ENCODE measurements around the gene MTARC1.

Gene MTARC1

DNA sequence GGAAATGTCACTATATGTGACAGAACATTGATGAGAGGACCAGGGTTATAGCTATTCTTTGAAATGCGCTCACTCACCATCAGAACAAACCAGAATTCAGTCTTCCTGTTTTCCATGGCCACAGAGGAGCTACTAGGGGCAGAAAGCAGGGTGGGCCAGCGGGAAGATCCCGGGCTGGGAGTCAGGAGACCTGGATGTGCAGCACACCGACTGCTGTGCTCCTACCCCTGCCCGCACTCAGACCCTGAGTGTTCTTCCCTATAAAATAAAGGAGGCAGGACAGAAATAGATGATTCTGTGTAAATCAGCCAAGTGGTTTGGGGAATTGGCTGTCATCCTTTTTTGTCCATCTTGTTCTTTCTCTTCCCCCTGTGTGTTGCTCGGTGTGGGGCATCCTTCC, 21.0 kb downstream of the MTARC1 start:
- DNase-seq, result no peak

DNA sequence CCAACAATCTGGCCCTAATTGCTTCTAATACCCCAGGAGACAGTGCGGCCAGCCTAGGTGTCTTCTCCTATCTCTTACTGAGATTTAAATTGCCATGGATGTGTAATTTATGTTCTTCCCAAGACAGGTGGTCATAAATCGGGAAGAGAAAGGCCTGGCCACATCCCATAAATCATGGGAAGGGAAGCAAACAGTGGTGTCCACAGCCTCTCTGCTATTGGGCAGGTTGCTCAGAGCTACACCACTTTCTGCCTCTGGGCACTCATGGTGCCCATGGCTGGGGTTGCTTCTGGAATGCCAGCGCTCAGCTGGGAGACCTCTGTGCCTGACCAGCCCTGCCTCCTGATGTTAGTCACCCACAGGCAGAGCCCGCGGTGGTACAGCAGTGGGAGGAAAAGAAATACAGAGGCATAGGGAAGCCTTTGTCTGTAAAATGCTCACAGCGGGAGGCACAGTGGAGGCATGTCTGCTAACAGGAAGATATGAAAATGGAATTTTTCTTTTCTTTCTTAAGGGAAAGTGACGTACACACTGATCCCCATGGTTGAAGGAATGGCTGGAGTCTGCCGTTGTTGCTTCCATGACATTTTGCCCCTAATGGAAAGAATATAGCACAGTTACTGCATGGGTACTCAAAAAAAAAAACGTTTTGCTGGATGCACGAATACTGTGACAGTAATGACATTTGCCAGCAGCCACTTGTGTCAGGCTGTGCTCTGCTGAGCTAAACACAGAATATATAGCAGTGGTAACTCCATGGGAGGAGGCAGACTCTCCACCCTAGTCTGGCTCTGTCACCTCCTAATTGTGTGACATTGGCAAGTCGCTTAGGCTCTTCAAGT, 21.9 kb downstream of the MTARC1 start:
- DNase-seq, result peak; percentile 63

DNA sequence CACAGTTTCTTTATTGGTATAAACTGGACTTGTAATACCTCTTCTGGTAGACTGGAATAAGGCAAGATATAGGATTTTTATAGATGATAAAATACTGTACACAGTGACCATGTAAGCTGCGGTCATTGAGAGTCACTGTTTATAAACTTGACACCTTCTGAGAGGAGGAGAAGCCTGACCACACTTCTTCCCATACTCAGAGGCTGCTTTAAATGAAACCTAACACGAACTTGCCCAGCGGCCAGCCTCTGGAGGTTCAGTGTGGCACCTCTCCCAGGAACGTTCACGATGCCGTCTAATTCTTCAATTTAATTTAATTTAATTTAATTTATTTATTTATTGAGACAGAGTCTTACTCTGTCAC, 22.5 kb downstream of the MTARC1 start:
- no peak for DNase-seq

DNA sequence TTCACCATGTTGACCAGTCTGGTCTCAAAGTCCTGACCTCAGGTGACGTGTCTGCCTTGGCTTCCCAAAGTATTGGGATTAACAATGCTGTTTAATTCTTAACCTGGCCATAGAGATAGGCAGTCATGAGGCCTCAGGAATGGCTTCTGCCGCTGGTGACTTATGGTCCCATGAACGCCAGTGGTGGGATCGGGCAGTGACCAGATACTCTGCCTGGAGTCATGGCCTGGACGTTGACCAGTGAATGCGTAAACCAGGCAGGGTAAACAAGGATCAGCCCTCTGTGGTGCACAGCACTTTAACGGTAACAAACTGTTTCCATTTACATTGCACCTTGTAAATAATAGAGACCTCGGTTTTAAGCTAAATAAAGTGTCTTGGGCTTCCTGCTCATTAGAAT, 23.0 kb downstream of the MTARC1 start:
- no peak for DNase-seq

DNA sequence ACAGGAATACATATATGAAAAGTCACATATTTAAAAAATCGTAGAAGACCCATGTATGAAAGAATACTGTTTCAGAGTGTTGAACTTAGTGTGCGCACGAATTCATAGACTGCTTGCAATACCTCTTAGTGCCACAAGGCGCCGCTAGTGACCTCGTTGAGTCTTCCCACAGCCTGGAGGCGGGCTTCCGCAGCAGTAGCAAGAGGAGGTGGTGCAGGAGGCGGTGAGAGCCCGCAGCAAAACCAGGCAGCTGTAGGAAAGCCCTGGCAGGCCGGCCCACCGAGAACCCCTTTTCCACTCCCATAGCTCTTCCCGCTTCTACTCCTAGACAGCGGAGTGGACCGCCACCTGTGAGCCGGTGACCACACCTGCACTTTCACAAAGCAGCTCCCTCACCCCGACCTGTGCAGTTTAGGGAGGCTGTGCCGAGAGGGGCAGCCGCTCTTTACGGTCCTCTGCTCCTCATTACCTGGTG, 23.5 kb downstream of the MTARC1 start:
- peak; percentile 82 for DNase-seq

DNA sequence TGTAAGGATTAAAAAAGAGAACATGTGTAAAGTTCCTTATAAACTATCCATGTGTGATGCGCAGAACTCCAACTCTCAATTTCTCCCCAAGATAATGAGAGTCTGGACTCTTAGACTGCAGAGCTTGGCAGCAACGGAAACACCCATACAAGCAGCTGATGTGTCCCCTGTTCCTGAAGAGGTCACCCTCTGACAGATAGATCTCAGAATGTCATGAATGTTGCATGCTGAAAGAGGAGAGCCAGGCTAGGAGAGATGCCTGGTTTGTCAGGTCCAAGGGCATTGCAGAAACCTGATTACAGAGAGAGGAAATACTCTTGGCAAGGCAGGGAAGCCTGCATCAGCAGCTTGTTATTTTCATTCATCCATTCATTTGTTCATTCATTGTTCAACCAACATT, 24.2 kb downstream of the MTARC1 start:
- no peak for DNase-seq

DNA sequence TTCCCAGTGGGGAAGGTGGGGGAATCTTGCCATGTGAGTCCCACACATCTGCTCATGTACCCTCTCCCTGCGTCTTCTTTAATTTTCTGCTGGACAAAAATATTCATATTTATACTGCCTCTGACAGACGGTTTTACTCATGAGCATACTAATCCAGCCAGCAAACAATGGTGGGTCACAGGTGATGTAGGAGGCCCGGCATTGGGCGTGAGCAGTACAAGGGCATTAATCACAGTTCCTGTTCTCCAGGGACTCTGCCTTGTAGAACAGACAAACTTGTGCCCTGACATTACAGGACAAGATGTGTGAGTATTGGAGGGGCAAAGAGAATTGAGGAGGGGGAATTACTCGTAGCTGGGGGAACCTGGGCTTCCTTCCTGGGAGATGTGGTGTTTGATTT, 25.0 kb downstream of the MTARC1 start:
- DNase-seq, result no peak

DNA sequence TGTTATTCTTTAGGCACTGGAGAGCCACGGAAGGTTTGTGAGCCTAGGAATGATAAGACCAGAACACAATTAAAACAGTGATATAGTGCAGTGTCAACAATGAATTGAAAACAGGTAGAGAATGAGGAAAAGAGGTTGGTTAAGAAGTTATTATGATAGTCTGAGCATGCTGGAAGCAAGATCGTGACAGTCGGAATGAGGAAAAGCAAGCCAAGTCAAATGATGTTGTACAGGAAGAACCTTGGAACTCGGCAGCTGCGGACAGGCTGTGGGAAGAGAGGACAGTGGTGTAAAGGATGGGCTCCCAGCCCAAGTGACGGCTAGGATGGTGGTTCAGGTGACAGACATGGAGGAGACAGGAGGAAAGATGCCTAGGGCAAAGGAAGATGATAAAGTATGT, 25.6 kb downstream of the MTARC1 start:
- no peak for DNase-seq

DNA sequence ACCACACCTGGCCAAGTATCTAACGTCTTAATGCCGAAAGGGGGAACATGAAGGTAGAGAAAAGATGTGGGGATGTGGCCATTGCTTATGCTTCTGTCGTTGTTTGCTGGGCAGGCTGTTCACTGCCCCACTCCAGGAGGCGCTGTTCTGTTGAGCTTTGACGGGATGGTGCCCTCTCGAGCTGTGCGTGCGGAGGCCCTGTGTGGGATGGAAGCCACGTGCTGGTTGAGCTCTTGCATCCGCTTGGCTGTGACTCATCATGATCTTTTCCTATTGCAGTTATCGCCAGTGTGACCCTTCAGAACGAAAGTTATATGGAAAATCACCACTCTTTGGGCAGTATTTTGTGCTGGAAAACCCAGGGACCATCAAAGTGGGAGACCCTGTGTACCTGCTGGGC, 26.3 kb downstream of the MTARC1 start:
- no peak for DNase-seq

DNA sequence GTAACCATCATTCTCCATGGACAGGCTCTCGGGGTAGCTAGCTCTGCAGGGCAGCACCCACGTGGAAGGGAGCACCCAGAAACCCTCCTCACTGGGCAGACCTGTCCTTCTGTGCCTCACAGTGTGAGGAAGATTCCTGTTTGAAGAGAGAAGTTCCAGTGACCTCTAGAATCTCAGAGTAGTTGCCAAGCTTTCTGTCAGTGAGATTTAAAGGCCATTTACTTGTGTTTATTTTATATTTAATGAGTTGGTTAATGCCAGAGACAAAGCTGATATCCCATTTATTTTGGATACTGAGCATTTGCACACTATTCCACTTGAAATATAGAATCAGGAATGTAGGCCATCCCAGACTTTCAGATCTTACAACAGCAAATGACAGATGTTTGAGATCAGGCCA, 28.7 kb downstream of the MTARC1 start:
- no peak for DNase-seq

DNA sequence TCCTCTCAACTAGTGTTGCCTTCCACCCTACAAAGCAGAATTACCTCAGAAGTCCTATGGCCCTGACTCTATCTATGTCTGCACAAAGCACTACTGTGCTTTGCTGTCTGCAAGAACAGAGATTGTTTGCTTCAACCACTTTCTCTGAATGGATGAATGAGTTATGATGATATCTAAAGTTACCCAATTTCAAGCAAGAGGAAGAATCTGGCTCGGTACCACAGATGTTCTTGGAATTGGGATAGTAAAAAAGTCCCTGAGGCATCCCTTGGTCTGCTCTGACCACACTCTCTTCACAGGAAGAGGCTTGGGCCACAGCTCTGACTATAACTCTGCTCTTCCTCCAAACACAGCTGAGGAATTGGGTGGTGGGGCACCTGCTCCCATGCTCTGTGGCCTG, 31.2 kb downstream of the MTARC1 start:
- no peak for DNase-seq

DNA sequence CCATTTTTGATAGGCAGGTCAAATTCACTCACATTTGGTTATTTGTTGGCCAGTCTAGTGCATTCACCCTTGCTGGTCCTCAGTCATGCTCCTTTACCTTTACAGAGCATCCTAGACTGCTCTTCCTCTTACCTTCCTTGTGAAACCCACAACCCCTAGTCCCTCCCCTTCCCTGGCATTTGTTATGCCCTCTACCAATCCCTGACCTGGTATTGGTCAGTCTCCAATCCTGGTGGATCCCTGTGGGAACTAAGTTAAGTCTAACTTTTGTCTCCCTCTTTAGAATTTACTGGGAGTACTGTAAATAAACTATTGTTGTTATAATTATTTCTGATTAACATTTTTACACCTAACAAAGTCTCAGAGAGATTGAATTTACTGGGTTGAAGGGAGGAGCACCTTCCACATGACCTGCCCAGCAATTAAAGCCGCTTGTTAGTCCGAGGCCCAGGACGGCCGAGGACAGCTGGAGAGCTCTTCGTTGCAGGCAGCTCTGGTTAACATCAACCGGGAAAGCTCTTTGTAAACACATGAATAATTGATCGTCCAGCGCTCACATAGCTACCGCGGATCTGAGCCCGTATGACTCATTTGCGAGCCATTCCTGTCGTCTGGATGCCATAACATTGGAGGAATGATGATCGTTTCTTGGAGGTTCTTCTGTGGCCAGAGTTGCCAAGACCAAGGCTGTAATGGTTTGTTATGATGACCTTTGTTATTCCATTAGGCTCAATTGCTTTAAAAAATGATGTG, 31.9 kb downstream of the MTARC1 start:
- peak; percentile 47 for DNase-seq

DNA sequence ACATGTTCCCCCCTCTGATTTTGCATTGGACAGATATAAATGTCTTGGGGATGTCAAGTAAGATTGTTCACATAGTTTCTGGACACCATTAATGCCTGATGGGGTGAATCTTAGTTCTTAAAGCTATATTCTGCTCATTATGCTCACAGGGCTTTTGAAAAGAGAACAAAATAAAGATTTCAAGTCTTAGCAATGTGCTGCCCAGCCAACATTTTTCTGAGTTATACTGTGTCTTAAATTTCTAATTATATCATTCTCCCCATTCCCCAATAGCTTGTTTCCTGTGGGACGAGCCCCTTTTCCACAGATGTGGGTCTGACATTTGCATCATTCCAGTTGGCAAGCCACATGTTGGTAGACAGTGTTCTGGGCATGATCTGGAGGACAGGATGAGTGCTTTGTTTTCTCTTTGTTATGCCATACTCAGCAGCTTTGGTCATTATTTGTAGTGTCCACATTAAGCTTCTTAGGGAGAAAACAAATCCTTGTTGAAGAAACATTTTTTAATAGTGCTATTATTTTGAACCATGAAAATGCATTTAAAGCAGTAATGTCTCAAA, 32.8 kb downstream of the MTARC1 start:
- DNase-seq, result no peak

DNA sequence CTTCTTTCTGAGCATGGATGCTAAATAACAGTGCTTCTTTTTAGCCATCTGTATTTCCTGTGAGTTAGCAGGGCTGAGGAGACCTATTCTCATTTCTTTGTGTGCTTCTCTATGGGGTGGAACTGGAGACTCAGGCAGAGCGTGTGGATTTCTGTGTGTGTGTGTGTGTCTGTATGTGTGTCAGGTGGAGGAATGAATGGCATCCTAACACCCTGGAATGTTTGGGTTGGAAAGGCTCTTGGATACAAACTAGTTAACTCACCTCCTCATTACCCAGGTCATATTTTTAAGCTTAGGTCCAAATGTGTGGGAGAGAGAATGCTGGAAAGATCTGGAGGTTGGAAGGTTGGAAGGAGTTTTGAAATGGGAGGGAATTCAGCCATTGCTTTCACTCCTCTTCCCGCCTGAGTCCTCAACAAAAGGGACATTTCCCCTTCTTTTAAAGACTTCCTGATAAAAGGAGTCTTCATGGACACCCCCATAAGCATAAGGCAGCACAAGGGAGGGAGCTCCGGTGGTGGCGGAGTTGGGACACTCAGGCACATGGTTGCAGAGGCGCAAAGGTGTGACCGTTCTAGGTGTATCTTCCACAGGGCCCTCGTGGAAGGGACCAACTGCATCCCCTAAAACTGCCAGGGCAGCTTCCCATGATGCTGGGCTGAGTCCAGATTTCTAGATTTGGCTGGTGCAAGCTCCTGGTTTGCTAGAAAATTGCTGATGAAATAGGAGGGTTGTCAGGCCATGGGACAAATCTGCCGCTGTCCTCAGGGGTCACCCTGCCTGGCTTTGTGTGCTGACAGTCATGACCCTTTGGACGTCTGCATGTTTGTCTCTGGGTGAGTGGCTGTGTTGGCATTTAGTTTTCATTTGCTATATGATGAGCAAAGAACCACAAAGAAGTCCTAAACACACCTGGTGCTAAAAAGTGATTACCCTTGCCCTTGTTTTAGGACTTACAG, 37.6 kb downstream of the MTARC1 start:
- DNase-seq, result no peak

DNA sequence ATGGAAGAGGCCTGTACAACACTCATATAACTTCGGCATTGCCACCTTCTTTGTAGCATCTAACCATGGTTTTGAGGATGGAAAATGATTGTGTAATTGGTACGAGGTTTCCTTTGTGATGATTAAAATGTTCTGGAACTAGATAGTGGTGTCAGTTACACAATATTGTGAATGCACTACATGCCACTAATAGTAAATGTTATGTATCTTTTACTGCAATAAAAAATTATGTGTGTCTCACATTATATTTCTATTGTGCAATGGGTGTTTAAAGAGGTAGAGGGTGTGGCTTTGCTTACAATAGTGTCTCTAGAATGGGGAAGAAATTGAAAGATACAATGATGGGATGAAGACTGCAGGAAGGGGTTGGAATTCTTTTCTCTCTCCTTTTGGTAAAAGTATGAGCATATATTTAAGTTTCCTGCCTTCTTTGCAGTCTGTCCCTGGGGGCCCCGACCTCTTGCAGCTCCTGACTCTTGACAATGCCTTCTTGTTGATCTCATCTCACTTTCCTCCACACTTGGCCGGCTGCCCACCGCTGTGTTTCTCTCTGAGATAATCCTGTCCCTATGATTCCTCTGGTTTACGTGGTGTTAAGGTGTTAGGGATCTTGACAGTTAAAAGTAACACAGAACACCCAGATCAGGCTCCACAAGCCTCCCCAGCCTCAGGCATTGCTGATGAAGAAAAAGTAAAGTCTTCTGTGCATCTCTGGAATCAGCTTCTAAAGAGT, 39.3 kb downstream of the MTARC1 start:
- no peak for DNase-seq

DNA sequence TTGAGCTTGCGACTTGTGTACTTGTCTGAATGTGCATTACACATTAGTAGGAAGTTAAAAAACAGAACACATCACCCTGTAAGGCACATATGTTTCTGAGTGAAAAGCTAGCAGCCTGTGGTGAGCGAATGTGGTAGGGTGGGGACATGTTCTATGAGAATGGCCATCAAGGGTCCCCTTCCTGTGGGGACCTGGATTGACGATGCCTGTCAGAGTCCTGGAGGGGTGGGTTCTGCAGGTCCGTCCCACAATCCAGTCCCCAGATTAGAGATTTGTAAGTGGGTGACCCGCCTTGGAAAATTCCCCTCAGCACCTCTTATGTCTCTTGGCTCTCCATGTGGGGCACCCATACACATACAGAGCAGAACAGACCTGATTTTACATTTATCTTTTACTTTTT, 40.0 kb downstream of the MTARC1 start:
- no peak for DNase-seq

DNA sequence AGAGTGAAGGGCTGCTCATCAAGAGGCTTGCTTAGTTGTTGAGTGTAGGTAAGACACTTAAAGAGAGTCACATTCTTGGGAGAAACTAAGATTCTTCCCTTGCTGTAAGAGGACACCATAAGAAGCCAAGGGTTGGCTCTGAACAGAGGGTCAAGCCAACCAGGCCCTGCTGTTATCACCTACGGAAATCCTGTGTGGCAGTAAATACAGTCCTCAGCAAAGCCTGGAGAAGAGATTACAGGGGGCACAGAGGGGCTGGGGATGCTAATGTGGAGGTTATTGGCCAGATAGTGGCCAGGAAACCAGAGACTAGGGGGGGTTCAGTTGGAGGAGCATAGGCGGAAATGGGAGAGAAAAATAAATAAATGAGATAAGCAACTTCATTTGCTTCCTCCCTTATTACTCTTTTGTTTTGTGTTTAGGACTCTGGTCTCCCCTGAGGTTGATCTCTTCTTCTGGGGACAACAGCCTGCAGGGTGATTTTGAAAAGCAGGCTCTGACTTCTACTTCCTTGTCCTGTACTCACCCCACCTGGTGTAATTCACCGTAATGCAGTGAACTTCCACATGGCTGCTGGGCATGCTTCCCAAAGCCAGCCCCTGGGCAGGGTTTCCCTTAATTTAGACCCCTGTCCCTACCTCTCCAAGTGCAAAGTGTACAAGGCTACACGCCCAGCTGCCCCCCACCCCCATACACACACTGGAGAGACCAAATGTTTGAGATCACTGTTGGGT, 40.9 kb downstream of the MTARC1 start:
- no peak for DNase-seq

DNA sequence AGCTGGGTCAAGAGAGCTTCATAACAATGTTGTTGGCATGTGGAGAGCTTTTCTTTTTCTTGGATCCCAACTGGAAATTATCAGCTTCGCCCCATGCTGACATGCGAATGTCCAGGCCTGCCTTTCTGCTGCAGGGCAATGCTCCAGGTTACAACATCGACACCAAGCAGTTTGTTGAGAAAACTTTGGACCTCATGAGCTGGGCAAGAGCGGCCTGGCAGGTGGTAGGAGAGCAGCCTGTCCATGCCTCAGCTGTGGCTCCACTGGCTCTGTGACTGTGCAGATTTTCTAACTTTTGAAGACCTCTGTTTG, 41.4 kb downstream of the MTARC1 start:
- no peak for DNase-seq

DNA sequence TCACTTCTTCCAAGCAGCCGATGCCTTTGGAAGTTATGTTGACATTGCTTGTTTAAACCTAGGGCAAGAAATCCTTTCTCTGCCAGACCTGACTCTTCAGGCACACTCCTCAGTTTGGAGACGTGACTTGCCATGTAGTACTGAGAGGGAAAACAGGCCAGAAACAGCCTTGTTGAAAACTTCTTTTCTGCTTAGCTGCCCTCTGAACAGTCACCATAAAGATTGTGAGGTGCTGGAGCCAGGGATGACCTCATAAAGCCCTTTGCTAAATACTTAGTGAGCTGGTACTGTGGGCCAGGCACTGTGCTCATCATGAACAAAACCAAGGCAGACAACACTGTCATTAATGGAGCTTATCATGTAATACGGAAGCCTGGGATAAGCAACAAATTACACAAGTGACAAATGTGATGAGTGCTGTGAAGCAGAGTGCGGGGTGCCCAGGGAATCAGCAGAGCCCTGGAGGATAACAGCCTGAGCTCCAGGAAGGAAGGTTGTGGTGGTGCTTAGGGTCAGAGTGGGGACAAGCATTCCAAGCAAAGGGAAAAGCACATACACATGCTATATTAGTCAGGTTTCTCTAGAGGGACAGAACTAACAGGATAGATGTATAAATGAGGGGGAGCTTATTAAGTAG, 42.4 kb downstream of the MTARC1 start:
- no peak for DNase-seq

DNA sequence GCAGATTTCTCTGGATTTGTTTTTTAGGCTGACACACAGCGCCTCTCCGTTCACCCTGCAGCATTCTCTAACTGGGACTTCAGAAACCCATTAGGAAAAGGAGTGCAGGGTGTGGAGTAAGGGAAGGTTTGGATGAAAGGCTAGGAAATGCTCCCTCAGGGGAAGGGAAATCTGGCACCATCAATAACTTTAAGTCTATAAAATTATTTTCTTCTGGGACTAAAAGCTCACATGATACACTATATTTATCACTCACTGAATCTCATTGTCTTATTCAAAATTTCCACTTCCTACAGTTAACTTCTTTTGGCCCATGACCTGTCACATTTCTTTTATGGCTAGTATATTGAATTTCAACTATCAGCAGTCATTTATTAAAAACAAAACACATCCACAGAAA, 46.7 kb downstream of the MTARC1 start:
- DNase-seq, result no peak
